HG03097 (cell line): ENCODE results near the gene ATP6V1G1.

Experiments
- ATAC-seq: cut with Tn5 transposase; IDR thresholded peaks from one replicate; pipeline ENCODE4 v1.9.1; 2021; ENCODE audit not compliant: unreplicated experiment, low FRiP score

ATP6V1G1 gene

DNA sequence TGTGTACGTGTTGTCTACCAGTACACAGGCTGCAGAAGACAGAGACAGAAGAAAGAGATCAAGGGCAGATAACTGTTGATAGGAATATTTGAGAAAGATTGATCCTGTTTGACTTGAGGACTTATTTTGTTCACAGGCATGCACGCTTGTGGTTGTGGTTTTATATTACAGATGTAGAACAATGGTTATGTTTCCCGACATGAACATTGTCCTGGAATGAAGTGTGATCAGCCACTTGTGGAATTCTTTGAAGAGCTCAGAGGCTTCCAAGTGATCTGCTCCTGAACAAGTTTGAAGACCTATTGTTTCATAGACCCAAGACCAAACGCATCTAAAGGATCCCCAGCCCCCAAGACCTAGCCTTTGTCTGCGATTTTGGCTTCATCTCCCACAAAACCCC, 56.3 kb downstream of the ATP6V1G1 start:
- ATAC-seq = no peak
